ENCODE data around the gene MUC6. TPM values are rescaled to one million over a fixed set of nuclear protein-coding genes. Genes with fewer than 3 reads are reported as not detected.

The MUC6 gene
- polyA plus RNA-seq, 1 of the 3 experiments (the other 2 are of a cell fraction), result not detected

GRCh38 chr11:1082346-1082727, 45.8 kb upstream of the MUC6 start:
- Histone ChIP-seq H4K20me1 (ENCODE audit: insufficient read depth) (no peaks in the 10 kb centered on the region), H3K27ac (ENCODE audit: low read depth in 2 of 2, low read length in 1 of 2) (no peak overlapping the region), H3K27me3 (ENCODE audit: insufficient read depth) (no peaks in the 10 kb centered on the region; the same call in 1 of the 2 replicates), H3K9me3 (no peaks in the 10 kb centered on the region), H3K36me3 (replicated peaks in 1 of 2; ENCODE audit: control insufficient read depth in 1 of 2, insufficient read depth in 2 of 2, low read length in 1 of 2) (no peaks in the 10 kb centered on the region), H3F3A (replicated peaks; ENCODE audit: insufficient read depth) (no peaks in the 10 kb centered on the region), H3K79me2 (ENCODE audit: insufficient read depth) (no peaks in the 10 kb centered on the region), H3K9me2 (no peaks in the 10 kb centered on the region), H3K4me1 (ENCODE audit: control insufficient read depth in 1 of 2, insufficient read depth in 2 of 2, low read depth in 1 of 2, low read length in 1 of 2) (no peaks in the 10 kb centered on the region), H3K9ac (no peak overlapping the region), H3K4me3 (ENCODE audit: low read depth in 2 of 2, low read length in 1 of 2) (no peak overlapping the region), H3K4me2 (no peak overlapping the region), H2AFZ (ENCODE audit: low read depth) (no peak overlapping the region)
- CTCF ChIA-PET, result interaction anchor here (1.2 kb wide), 1 partner anchor 158 kb away, joined by 4 read pairs; no protein-coding TSS in a partner anchor
- WGBS (ENCODE audit: low lambda C conversion rate), result 38% methylated on average over 3 of the region's 14 CpGs
- POLR2A ChIA-PET, result no interaction called here
- DNase-seq, result no peak
- TF ChIP-seq YY1 (IDR thresholded peaks at IDR 0.05; ENCODE audit: low read depth) (no peak), RAD21 (IDR thresholded peaks at IDR 0.05; ENCODE audit: low read length) (no peak), FOXJ3 (CRISPR knock-in tag; IDR thresholded peaks at IDR 0.05) (no peak), USF1 (IDR thresholded peaks at IDR 0.05; ENCODE audit: borderline replicate concordance, low read depth) (no peak), CHD2 (IDR thresholded peaks at IDR 0.05; ENCODE audit: low read length, partially characterized antibody) (no peak), RXRA (IDR thresholded peaks at IDR 0.05; ENCODE audit: borderline replicate concordance, low read depth) (no peak), EP300 (IDR thresholded peaks at IDR 0.05; ENCODE audit: borderline replicate concordance in 1 of 2, low read depth in 1 of 2, low read length in 1 of 2) (no peak), NFIC (IDR thresholded peaks at IDR 0.05; ENCODE audit: borderline replicate concordance) (no peak), POLR2AphosphoS5 (IDR thresholded peaks at IDR 0.05; ENCODE audit: low read depth, low read length) (no peak), USF2 (IDR thresholded peaks at IDR 0.05; ENCODE audit: borderline replicate concordance, low read depth, low read length) (no peak), MXI1 (IDR thresholded peaks at IDR 0.05; ENCODE audit: low read depth, low read length) (no peak), ELF1 (IDR thresholded peaks at IDR 0.05) (no peak), TAF1 (IDR thresholded peaks at IDR 0.05; ENCODE audit: borderline replicate concordance, low read depth, low read length) (no peak), SIN3A (IDR thresholded peaks at IDR 0.05; ENCODE audit: borderline replicate concordance, low read depth, low read length) (no peak)

- Histone ChIP-seq H3K4me2 (no peak overlapping the region), H3K9ac (no peak overlapping the region), H3F3A (replicated peaks; ENCODE audit: insufficient read depth) (no peaks in the 10 kb centered on the region), H3K27ac (ENCODE audit: low read depth in 2 of 2, low read length in 1 of 2) (no peak overlapping the region), H3K9me3 (no peaks in the 10 kb centered on the region), H3K27me3 (ENCODE audit: insufficient read depth) (no peaks in the 10 kb centered on the region; the same call in 1 of the 2 replicates), H2AFZ (ENCODE audit: low read depth) (no peak overlapping the region), H3K4me3 (ENCODE audit: low read depth in 2 of 2, low read length in 1 of 2) (no peak overlapping the region), H3K4me1 (ENCODE audit: control insufficient read depth in 1 of 2, insufficient read depth in 2 of 2, low read depth in 1 of 2, low read length in 1 of 2) (no peaks in the 10 kb centered on the region), H4K20me1 (ENCODE audit: insufficient read depth) (no peaks in the 10 kb centered on the region), H3K36me3 (replicated peaks in 1 of 2; ENCODE audit: control insufficient read depth in 1 of 2, insufficient read depth in 2 of 2, low read length in 1 of 2) (no peaks in the 10 kb centered on the region), H3K79me2 (ENCODE audit: insufficient read depth) (no peaks in the 10 kb centered on the region), H3K9me2 (no peaks in the 10 kb centered on the region)
- no peak for DNase-seq
- ChIA-PET CTCF (no interaction called here), POLR2A (no interaction called here)
- 24% methylated on average over 14 of the region's 33 CpGs for WGBS (ENCODE audit: low lambda C conversion rate)
- TF ChIP-seq SMC3 (IDR thresholded peaks at IDR 0.05; ENCODE audit: low read depth, low read length), result no peak
- TF ChIP-seq EZH2phosphoT487 (IDR thresholded peaks at IDR 0.05; ENCODE audit: borderline replicate concordance, low read depth), result no peak
- no peak for TF ChIP-seq NRF1 (IDR thresholded peaks at IDR 0.05; ENCODE audit: low read depth, low read length)
- TF ChIP-seq MEF2A (IDR thresholded peaks at IDR 0.05; ENCODE audit: borderline replicate concordance, low read depth), result no peak
- TF ChIP-seq MAX (IDR thresholded peaks at IDR 0.05; ENCODE audit: low read depth), result no peak
- TF ChIP-seq MXI1 (IDR thresholded peaks at IDR 0.05; ENCODE audit: low read depth, low read length), result no peak
- TF ChIP-seq RAD21 (IDR thresholded peaks at IDR 0.05; ENCODE audit: low read length), result no peak
- no peak for TF ChIP-seq EP300 (IDR thresholded peaks at IDR 0.05; ENCODE audit: borderline replicate concordance in 1 of 2, low read depth in 1 of 2, low read length in 1 of 2)
- no peak for TF ChIP-seq RCOR1 (IDR thresholded peaks at IDR 0.05; ENCODE audit: low read length)
- no peak for TF ChIP-seq FOXJ3 (CRISPR knock-in tag; IDR thresholded peaks at IDR 0.05)
- TF ChIP-seq ELF1 (IDR thresholded peaks at IDR 0.05), result no peak
- TF ChIP-seq NFIC (IDR thresholded peaks at IDR 0.05; ENCODE audit: borderline replicate concordance), result no peak
- TF ChIP-seq CHD2 (IDR thresholded peaks at IDR 0.05; ENCODE audit: low read length, partially characterized antibody), result no peak
- TF ChIP-seq IRF3 (IDR thresholded peaks at IDR 0.05; ENCODE audit: low read depth, low read length), result no peak
Observed at GRCh38 chr11:1081601-1082311, 45.2 kb upstream of the MUC6 start.

Measured in SK-N-SH (cell line).